Activated CD4-positive, alpha-beta T cell treated with anti-CD3 and anti-CD28 coated beads, Interleukin-2, amount 50 U/mL, for 16 hours (primary cell): ENCODE measurements around the gene MAX.
A peak's percentile ranks its signal among the peaks of the same experiment; 100 is the strongest.
"Not testable (repeated sequence)": the region's sequence is repeated elsewhere in the genome, so short reads cannot be mapped to it uniquely, and the experiment has no call there.

Experiments used
- DNase-seq: peaks from one replicate; pipeline ENCODE4 v3.0.0-alpha.2; 2020

Gene MAX

DNA sequence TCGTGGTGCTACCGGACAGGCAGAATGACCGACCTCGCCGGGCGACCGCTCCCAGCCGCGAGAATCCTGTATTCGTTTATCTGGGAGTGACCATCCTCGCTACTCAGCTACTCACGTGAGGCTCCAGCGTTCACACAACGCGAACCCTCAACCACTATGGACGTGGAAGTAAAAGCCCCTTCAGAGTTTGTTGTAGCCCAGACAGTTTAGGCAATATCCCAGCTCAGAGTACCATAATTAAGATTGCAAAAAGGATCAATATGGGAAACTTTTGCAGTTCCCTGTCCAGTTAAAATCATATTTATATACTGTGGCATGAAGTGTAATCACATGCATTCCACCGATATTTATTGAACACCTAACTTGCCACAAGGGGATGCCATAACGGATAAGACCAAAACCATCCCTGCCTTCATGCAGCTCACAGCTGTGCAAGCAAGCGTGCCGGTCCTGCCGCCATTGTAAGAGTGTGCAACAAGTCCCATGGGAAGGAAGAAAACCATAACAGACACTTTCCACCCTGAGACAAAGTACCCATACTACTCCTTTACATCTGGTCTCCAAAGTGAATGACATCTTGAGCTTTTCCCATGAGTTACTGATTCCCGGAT lies 938 bp upstream of the MAX start:
- DNase-seq: peak; percentile 32

DNA sequence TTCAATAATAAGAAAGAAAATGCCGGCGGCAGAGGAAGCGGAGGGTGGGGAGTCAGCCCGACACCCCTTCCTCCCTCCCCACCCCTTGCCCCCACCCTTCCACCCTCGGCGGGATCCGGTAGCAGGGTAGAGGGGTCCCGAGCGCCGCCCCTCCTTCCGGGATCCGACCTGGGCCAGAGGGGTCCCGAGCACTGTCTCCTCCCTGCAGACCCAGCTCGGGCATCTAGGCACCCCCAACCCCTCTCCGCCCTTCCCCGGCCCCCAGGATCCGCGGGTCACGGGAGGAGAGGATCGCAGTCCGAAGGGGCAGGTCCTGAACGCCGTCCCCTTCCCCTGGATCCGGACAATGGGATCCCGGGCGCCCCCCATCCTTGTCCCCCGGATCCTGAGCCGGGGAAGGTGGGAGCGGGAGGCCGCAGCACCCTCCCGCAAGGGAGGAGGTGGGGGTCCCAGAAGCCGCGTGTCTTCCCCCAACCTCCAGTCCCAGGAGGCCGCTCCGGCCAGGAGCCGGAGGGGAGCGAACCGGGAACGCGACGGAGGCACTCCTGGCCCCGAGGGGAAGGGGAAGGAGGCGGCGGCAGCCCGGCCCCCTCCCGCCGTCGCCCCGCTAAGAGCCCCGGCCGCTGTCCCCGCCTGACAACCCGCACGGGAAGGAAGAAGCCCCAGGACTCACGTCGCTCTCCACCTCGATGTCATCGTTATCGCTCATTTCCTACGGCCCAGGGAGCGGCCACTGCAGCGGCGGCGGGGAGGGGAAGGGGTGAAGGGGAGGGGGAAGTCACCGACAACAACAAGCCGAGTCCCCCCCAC lies 481 bp downstream of the MAX start:
- peak; percentile 21 for DNase-seq

DNA sequence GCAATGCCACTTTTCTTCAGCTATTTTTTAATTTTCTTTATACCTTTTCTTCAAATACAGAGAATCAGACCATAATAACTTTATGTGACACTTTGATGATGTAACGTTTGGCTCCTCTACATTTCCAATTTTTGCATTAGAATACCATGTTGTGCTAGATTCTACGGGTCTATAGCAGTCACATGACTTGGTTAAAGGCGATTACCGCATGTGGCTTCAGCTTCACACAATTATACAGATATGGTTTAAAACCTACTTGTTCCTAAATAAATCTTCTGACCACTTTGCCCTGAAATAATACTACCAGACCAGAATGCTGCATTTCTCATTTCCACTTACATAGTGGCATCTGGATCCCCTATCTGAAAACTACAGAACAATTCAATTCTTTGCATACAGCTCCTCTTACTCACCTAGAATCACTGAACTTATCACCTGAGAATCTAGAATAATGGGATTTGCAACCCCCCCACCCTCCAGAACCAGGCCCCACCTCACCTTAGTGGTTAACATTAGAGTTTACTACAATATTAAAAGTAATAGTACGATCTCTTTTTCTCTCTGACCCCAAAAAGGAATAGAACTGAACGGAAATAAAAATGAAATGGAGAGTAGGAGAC lies 1.3 kb downstream of the MAX start:
- DNase-seq: no peak

DNA sequence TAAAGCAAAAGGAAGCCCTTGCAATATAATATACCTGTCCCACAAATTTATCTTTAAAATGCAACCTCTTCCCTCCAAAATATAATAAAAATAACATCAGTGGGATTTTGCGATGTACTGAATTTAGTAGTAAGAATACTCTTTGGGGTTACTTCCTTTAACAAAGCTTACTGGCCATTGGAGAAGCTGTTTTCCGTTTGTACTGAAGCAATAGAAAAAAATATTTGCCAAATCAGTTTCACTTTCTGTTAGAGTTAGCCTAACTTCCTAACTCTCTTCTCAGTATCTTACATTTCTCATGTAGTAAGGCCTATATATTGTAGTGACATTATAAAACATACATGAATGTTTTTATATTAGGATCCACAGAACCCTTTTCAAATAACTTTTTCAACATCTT lies 3.7 kb downstream of the MAX start:
- DNase-seq: peak; percentile 62

DNA sequence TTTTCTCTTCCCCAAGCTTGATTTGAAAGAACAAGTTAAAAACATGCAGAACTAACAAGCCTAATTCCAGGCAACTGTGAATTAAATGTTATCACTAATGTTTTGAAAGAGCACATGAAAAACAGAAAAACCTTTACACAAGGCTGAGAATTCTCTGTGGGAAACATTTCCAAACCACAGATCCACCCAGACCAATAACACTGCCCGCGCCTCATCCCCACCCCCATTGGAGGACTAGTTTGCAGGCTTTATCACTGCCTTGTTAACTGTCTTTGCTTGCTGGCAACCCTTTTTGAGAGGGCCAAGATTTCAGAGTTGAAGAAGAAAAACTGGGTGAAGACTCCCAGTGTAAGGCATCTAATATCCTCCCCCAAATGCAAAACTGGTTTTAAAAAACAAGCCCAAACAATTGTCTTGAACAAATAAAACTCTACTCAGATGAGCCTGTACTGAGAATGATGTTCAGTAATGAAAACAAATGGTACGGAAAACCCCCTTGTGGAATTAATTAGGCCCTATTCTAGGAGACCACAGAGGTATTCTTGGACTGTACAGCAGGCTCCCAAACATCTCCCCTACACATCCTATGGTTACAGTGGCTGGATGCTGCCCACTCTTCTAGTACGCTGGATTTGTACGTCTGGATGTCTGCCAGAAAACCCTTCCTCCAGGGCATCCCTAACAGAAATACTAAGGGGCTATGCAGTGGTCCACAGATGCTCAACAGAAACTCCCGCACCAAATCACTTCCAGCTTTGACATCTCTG lies 5.8 kb downstream of the MAX start:
- DNase-seq: no peak

DNA sequence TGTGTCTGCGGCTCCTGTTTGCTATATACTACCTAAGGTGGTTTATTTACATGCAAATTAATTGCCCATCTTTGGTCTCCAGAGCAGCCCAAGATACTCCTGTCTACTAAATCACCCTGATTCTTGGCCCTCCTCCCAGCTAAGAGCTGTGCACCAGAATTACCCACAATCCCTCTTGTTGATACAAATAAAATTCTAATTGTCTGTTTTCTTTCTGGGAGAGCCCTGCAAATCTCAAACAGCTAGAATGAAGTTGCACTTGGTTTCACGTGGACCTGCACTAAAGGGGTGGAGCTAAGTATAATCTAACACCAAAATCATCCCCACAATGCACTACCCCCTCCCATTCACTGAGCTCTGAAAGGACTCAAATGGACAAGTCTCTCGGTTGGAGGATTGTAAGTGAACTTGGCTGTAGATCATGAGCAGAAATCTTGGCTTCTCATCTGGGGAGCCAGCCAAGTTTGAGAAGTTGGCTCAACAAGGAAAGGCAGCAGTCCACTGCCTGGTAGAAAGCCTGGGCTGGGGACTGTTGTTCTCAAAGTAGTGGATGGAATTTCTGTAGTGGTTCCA lies 6.6 kb downstream of the MAX start:
- no peak for DNase-seq

DNA sequence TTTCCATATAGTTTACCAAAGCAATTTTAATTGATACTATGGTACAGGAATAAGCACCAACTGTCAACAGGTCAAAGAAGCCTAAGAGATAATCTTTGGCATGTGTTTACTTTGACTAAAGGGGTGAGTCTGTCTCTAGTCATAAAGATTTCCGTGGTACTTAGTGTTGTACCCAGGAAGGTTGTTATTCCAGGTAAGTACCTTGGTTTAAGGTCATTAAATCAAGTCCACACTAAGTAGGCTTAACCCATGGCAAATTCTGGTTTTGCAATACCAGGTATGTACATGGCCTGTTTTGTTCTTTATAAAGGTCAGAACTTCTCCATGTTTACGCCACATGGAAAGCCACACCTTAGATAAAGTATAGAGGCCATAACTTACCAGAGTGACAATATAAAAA lies 10.0 kb downstream of the MAX start:
- no peak for DNase-seq

DNA sequence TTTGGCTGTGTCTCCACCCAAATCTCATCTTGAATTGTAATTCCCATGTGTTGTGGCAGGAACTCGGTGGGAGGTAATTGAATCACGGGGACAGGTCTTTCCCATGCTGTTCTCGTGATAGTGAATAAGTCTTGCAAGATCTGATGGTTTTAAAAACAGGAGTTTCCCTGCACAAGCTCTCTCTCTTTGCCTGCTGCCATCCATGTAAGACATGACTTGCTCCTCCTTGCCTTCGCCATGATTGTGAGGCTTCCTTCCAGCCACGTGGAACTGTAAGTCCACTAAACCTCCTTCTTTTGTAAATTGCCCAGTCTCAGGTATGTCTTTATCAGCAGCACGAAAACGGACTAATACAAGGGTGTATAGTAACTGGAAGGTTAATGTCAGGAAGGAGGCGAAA lies 14.5 kb downstream of the MAX start:
- DNase-seq: not testable (repeated sequence)

DNA sequence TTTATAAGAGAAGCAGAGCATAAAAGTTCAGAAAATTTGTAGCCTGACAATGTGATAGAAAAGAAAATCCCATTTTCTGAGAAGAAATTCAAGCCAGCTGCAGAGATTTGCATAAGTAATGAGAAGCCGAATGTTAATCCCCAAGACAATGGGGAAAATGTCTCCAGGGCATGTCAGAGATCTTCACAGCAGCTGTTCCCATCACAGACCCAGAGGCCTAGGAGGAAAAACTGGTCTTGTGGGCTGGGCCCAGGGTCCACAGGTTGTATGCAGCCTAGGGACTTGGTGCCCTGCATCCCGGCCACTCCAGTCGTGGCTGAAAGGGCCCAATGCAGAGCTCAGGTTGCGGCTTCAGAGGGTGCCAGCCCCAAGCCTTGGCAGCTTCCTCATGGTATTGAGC lies 15.6 kb downstream of the MAX start:
- not testable (repeated sequence) for DNase-seq

DNA sequence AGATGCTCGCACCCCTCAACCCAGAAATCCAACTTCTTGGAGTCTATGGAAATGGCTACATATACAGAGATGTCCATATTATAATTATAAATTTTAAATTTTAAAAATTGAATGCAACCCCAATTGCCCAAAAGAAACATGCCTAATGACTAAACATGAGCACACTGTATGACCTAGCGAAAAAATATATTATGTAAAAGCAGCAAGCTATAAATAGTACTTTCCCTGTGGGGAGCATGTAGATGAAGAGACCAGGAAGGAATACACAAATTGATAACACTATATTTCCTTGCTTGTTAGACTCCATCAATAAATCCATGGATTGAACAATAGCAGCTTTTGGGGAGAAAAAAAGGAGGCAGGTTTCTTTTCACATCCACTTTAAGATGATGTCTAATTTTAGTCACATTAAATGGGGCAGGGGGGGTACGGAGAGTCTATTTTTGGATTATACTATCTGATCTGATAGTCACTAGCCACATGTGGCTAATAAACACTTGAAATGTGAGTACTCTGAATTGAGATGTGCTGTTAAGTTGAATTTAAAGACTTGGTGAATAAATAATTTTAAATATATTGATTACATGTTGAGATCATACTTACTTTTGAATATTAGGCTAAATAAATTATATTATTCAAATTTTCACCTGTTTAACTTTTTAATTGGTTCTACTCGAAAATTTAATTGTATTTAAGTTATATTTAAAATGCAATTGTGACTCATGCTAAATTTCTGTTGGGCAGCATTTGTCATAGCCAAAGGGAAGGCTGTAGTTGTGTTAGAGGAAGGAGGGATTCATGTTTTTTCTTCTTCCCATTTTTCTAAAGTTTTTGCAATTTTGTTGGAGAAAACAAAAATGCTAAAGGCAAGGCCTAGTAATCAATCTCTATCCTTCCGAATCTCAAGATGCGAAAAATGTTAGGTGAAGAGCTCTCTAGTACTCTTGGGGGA lies 17.5 kb downstream of the MAX start:
- DNase-seq: no peak

DNA sequence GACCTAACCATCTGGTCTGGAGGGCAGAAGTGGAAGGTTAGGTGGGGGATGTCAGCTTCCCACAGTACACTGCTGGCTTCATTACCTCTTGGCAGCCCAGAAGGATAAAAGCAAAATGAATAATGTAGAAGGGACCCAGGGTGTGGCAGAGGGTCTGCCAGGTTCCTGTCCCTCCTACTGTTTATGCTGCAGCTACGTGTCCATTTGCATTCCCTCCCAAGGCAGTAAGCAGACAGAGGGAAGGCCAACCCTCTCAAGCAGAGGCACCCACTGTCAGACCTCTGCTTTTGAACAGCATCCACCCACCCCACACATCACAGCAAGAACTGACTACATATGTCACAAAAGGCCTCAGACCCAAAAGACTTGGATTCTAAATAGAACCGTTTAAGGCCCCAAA lies 19.4 kb downstream of the MAX start:
- DNase-seq: no peak

DNA sequence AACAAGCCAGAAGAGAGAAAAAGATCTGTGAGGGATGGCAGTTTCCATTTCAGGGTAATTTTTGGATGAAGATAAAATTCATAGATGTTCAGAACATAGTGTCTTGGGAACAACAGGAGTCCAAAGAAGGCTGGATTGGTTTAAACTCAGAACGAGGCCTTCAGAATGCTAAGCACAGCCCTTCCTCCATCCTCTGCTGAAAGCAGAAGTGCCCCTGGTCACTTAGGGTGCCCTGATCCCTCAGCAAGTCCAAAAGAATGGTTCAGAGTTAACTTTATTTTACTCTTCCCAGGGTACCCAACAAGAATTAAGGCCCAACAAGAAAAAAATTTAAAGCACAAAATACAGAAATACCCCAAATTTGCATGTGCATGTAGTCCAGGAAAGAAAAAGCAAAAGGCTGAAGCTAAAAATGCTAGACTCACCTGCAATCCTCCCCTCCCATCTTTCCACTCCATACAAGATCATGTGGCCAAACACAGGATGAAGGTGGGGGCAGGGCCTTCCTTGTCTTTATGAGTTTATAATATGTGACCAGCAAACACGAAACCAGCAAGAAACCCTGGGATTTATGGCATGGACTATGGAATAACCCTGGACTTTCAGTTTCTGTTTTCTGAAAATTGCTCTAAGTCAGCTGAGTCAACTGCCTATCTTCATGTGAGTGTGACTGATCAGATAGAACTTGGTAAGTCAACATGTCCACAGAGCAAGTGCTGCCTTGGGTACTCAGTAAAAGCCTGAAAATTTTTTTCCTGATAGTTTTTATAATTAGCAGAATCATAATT lies 21.2 kb downstream of the MAX start:
- DNase-seq: no peak

DNA sequence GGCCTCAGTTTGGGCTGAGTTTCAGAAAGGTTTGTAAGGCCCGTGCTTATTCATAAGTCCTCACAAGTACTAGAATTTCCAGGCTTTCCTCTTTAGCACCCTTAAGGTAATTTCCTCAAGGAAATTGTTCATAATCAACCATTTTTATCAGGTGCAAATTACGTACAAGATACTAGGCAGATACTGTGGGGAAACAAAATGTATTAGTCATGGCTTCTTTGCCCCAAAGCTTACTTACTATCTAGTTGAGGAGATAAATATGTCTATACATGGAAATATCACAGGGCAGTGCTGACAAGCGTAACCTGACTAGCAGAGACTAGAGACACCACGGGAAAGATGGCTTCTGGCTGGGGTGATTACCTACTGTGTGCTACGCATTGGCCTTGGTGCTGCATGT lies 22.5 kb downstream of the MAX start:
- DNase-seq: no peak

DNA sequence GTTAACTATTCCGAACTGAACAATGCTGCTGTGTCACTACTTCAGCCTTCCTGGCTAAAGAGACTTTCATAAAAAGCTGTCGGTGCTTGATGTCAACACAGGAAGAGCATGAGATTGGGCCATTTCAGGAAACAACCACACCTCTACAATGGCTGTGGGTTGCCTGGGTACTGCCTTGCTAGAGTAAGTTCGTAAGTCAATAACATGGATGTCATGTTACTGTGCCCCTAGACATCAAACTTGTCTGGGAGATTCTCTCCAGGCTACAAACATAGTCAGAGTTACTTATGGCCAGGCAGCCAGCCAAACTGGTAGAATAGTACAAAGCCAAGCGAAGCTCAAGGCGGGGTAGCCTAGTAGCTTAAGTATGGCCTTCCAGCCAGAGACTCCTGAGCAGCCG lies 23.1 kb downstream of the MAX start:
- DNase-seq: no peak

DNA sequence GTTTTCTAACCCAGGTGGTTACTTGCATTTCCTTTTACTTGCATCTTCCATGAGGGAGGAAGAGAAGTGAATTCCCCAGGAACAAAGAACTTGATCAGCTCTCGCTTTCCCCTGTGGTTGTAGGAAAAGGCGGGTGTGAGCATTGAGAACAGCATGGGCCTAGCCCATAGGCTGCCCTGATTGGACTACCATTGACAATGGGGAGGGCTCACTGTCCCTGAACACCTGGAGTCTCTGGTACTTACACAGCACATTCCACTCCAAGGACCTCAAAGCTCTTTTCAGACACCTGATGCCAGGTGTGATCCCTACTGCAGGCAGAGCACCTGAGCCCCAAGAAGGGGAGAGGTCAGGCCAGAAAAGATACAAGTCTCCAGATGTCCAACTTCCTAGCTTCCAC lies 25.0 kb downstream of the MAX start:
- no peak for DNase-seq

DNA sequence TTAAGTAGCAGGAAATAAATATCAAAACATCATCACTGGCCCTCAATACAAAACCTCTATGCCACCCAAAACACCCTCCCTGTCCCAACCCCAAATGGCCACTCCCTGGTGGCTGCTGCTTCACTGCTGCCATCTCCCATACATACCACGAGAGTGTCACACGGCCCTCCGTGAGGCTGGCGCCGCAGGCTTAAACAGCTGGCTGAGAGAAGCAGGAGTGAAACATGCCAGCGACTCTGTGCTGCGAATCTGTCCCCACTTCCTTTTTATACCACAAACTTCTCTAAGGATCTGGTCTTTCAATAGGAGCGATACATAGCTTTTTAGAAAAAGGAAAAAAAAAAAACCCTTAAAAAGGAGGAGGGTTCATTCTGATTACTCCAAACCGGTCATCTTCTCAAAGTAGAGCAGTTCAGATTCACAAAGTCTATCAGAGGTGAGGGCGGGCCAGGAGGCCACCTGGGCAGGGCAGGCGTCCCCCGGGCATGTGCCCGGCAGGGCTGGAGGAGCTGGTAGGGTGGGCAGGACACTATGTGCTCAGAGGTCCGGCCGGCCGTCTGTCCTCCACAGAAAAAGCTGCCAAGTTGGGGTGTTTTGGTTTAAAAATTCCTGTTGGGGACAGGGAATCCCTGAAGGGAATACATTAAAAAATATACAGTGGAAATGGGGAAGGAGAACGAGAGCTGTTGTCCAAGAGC lies 26.5 kb downstream of the MAX start:
- no peak for DNase-seq

DNA sequence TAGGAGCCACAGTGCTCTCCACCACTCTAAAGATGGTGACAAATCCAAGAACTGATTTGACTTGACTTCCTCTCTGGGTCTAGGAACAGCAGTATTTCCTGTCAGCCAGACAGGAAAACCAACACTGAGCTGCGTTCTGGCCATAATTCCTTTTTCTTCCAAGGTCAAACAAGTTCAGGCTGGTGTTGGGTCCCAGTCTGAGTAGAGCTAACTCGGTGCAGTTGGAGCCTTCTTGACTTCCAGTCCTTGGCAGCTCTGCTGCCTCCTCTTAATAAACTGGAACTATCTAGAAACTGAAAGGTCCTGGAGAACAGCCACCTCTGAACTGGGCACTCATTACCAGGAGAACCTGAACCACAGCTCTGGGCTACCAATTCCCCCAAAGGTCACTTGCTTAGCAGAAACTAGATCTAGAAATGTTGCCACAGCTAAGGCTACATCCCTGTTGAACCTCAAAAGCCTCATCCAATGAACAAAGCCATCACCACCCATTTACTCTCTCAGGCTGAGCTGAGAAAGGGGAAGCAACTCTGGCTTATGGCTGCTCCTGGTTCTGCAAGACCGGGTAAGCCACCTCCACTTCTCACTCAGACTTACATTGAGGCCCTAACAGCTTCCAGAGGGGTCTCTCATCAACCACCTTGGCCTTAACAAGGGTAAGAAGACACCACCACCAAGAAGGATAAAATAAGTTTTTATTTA lies 27.7 kb downstream of the MAX start:
- DNase-seq: no peak

DNA sequence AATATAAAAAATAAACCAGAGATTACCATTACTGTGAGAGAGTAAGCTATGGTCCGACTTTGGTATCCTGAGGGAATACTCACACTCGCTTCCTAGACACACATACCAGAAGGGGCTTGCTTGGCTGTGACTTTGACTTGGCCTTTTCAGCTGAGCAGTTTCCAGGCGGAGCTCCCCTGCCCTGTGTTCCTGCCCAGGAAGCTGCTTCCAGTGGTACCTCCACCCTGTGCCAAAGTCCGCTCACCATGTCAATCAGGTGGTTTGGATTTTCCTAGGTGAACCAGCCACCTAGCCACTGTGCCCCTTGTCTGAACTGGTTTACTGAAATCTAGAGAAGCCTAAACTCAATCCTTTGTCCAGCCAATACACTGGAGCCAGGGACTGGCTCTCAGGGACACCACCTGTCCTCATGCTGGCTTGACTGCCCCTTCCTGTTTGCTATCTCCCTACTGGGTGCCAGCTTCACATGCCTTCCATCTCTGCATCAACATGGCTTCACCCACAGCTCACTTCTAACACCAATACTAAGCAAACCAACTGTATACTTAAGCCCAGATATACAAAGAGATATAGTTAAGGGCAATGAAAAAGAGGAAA lies 28.6 kb downstream of the MAX start:
- no peak for DNase-seq

DNA sequence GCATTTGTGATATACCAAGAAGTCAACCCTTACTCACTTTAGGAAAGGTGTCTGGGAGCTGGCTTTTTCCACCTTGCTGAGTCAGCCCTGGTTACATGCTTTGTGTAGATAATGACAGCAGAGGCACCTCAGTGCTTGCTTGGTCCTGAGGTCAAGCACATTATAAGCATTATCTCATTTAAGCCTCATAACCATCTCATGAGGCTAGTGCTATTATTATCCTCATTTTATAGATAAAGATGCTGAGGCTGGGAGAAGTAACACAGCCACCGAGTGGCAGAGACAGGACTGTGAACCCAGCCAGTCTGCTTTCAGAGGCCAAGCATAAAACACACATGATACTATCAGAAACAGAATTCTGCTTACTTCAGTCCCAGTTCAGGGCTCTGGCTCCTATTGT lies 29.4 kb downstream of the MAX start:
- DNase-seq: no peak
